Breast epithelium (tissue), 3 donors: Measurements from ENCODE around the gene KIAA1217.

Experiments used
- CTCF ChIP-seq, 3 donors: fragments of 450-650 bp; IDR thresholded peaks; one replicate each; pipeline ENCODE4 v1.5.1; 2016 to 2017; ENCODE audit warnings: antibody characterized with exemption in 3 of 3, mild to moderate bottlenecking in 3 of 3, moderate library complexity in 3 of 3
- POLR2A ChIP-seq: fragments of 450-650 bp; IDR thresholded peaks from one replicate; pipeline ENCODE4 v1.6.1; 2016; ENCODE audit warnings: antibody characterized with exemption, mild to moderate bottlenecking, moderate library complexity
- POLR2AphosphoS5 ChIP-seq, 3 donors: sonication (generic); formaldehyde crosslinking; IDR thresholded peaks; one replicate each; pipeline ENCODE4 v1.6.1; 2017; ENCODE audit warnings: antibody characterized with exemption in 3 of 3

DNA sequence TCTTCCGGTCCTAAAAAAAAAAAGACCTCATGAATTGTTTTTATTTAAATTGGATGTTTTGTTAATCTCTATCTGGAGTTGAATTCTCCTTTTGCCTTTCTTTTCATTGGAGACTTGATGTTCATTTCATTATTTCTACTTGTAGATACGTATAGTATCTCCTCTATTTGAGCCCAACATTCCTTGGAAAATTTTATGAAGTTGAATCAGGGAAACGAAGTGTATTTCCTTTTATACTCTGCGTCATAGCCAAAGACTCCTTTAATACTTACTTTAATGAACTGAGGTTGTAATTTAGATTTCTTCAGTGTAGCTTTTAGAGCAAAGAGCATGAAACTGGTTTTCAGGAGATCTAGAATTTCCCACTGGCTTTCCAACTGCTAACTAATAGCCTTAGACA is 132.4 kb downstream of the KIAA1217 start:
- TF ChIP-seq CTCF (IDR thresholded peaks at IDR 0.05) (no peak), POLR2AphosphoS5 (IDR thresholded peaks at IDR 0.05) (no peak), POLR2A (no peak)
